Measurements from ENCODE around the gene ANKRD27. TPM values are rescaled to one million over a fixed set of nuclear protein-coding genes. Genes with fewer than 3 reads are reported as not detected.

The ANKRD27 gene
- total RNA-seq, 5 donors from 2014 or later (not counting 1 experiment from before 2014, with no cell fraction given) = 32.1 to 49.7 (median 42.7) TPM

DNA sequence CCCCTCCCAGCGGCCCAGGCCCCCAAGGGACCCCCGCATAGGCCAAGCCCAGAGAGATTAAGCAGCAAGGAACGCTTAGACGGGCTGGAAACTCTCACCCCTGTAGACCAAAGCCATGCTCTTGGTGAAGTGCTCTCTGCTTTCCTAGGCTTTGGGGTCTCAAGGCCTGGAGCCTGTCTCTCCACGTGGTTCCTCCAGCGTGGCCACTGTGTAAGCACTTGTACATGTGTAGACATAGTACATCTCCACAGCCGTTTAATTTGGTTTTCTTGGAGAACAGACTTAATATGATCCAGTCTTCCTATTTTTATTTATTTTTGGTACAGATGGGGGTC, 17.7 kb upstream of the ANKRD27 start:
- H3K36me3 Mint-ChIP-seq = peaks cover 18% of the 10 kb centered on the region
- peak in 3 of 4 experiments; percentile 3 to 8 (median 3) for ATAC-seq (replicated peaks in 1 of 4)
- peak overlapping the region; percentile 86 to 97 (median 88) for H3K4me3 Mint-ChIP-seq
- no peaks in the 10 kb centered on the region for H3K27me3 Mint-ChIP-seq
- Histone ChIP-seq H3K27ac (ENCODE audit: low read length) (peak overlapping the region; percentile 49), H3K9me3 (no peaks in the 10 kb centered on the region), H3K36me3 (ENCODE audit: control insufficient read depth in 2 of 2, extremely low read depth in 1 of 2, insufficient read depth in 1 of 2, low read length in 1 of 2) (peaks cover 0 to 4% of the 10 kb centered on the region in 2 donors), H3K4me3 (ENCODE audit: control insufficient read depth in 1 of 2, extremely low read depth in 1 of 2, low read length in 1 of 2) (peak overlapping the region; percentile 79 to 85), H3K4me1 (ENCODE audit: control insufficient read depth in 1 of 2, extremely low read depth in 1 of 2, insufficient read depth in 2 of 2, low read length in 2 of 2) (peaks cover 12 to 36% of the 10 kb centered on the region in 2 experiments), H3K27me3 (replicated peaks in 1 of 2; ENCODE audit: control insufficient read depth in 2 of 2, extremely low read depth in 1 of 2, insufficient read depth in 2 of 2, low read length in 1 of 2) (no peaks in the 10 kb centered on the region)
- WGBS (ENCODE audit: insufficient coverage) = 11% methylated on average over 4 of the region's 7 CpGs
- peak overlapping the region; percentile 87 to 90 for H3K27ac Mint-ChIP-seq
- CTCF ChIA-PET = interaction anchor here (0.6 kb wide), 2 partner anchors 200 to 387 kb away, joined by 3 to 6 read pairs; no protein-coding TSS in a partner anchor
- POLR2A ChIA-PET = interaction anchor here in 1 of 2 donors (0.6 kb wide), 1 partner anchor 483 kb away, joined by 5 read pairs; no protein-coding TSS in a partner anchor
- H3K4me1 Mint-ChIP-seq = peaks cover 52 to 65% (median 62%) of the 10 kb centered on the region in 3 donors
- DNase-seq = no peak
- no peaks in the 10 kb centered on the region for H3K9me3 Mint-ChIP-seq

GRCh38 chr19:32691952-32692726, 17.2 kb upstream of the ANKRD27 start:
- peak; percentile 64 to 70 (median 66) for ATAC-seq (replicated peaks in 1 of 4)
- H3K9me3 Mint-ChIP-seq = no peaks in the 10 kb centered on the region
- H3K27me3 Mint-ChIP-seq = no peaks in the 10 kb centered on the region
- Histone ChIP-seq H3K4me3 (ENCODE audit: control insufficient read depth in 1 of 2, extremely low read depth in 1 of 2, low read length in 1 of 2) (peak overlapping the region; percentile 79 to 85), H3K36me3 (ENCODE audit: control insufficient read depth in 2 of 2, extremely low read depth in 1 of 2, insufficient read depth in 1 of 2, low read length in 1 of 2) (peaks cover 0 to 1% of the 10 kb centered on the region in 2 donors), H3K4me1 (ENCODE audit: control insufficient read depth in 1 of 2, extremely low read depth in 1 of 2, insufficient read depth in 2 of 2, low read length in 2 of 2) (peaks cover 12 to 36% of the 10 kb centered on the region in 2 experiments), H3K27me3 (replicated peaks in 1 of 2; ENCODE audit: control insufficient read depth in 2 of 2, extremely low read depth in 1 of 2, insufficient read depth in 2 of 2, low read length in 1 of 2) (no peaks in the 10 kb centered on the region), H3K27ac (ENCODE audit: low read length) (peak overlapping the region; percentile 49), H3K9me3 (no peaks in the 10 kb centered on the region)
- DNase-seq = peak in 29 of 35 experiments; percentile 20 to 67 (median 31)
- peak overlapping the region; percentile 86 to 97 (median 88) for H3K4me3 Mint-ChIP-seq
- peak overlapping the region; percentile 87 to 90 for H3K27ac Mint-ChIP-seq
- WGBS (ENCODE audit: insufficient coverage) = under 1% methylated on average over 93 of the region's 93 CpGs
- H3K36me3 Mint-ChIP-seq = peaks cover 13% of the 10 kb centered on the region
- CTCF ChIA-PET = interaction anchor here in 1 of 2 donors (0.5 to 0.6 kb wide), 2 partner anchors 14 to 30 kb away, joined by 3 to 7 read pairs; no protein-coding TSS in a partner anchor
- H3K4me1 Mint-ChIP-seq = peaks cover 48 to 59% (median 57%) of the 10 kb centered on the region in 3 donors
- POLR2A ChIA-PET = no interaction called here

DNA sequence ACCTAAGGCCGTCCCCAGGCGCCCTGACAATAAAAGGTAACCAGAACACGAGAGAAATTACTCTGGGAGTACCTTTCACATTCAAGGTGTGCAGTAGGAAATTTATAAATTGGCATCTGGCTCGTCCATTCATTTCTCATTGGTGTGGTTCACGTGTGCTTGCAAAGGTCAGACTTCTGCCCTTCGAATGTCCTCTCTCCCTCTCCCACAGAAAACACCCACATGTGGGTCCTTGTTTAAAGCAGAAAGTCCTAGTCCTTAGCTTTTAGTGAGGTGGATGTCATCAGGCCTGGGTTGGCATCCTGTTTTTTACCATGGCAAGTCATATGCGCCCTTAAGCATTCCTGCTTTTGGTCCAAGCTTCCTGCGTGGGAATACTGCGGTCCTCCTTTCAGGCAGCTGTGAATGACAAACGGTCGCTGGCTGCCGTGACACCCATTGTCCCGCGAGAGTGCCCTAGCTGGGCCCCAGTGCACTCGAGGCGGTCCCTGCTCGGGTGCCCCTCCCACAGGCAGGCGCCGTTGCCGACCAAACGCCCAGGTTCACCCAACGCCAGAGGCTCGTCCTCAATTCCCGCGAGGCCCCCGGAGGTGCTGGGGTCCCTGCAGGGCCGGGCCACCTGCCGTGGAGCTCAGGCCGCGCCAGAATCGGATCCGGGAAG, 16.4 kb upstream of the ANKRD27 start, which contains the start of gene NUDT19:
TSS of gene NUDT19 (plus strand) at position 531 of the 661 bp plus-strand sequence. CDS start 140 bp downstream, outside the sequence.
- H3K27me3 ChIP-seq (replicated peaks in 1 of 2; ENCODE audit: control insufficient read depth in 2 of 2, extremely low read depth in 1 of 2, insufficient read depth in 2 of 2, low read length in 1 of 2) = no peaks in the 10 kb centered on the region
- POLR2A ChIA-PET = no interaction called here
- Mint-ChIP-seq H3K27ac (peak within 1 kb of the TSS; percentile 87 to 90), H3K27me3 (no peaks in the 10 kb centered on the region), H3K36me3 (peaks cover 16% of the 10 kb centered on the region), H3K9me3 (no peaks in the 10 kb centered on the region), H3K4me3 (peak within 1 kb of the TSS; percentile 86 to 97 (median 88)), H3K4me1 (peaks cover 48 to 52% (median 50%) of the 10 kb centered on the region in 3 donors)
- peak; percentile 36 to 78 (median 59) for DNase-seq
- H3K27ac ChIP-seq (ENCODE audit: low read length) = peak within 1 kb of the TSS; percentile 49
- no peaks in the 10 kb centered on the region for H3K9me3 ChIP-seq
- H3K4me1 ChIP-seq (ENCODE audit: control insufficient read depth in 1 of 2, extremely low read depth in 1 of 2, insufficient read depth in 2 of 2, low read length in 2 of 2) = peaks cover 12 to 36% of the 10 kb centered on the region in 2 experiments
- peak within 1 kb of the TSS; percentile 79 to 85 for H3K4me3 ChIP-seq (ENCODE audit: control insufficient read depth in 1 of 2, extremely low read depth in 1 of 2, low read length in 1 of 2)
- CTCF ChIA-PET = interaction anchor here in 1 of 2 donors (0.5 to 0.6 kb wide), 2 partner anchors 13 to 31 kb away, joined by 3 to 7 read pairs; no protein-coding TSS in a partner anchor
- WGBS (ENCODE audit: insufficient coverage) = 9% methylated on average over 29 of the region's 32 CpGs
- ATAC-seq (replicated peaks in 1 of 4) = peak; percentile 81 to 88 (median 84)
- H3K36me3 ChIP-seq (ENCODE audit: control insufficient read depth in 2 of 2, extremely low read depth in 1 of 2, insufficient read depth in 1 of 2, low read length in 1 of 2) = no peaks in the 10 kb centered on the region

DNA sequence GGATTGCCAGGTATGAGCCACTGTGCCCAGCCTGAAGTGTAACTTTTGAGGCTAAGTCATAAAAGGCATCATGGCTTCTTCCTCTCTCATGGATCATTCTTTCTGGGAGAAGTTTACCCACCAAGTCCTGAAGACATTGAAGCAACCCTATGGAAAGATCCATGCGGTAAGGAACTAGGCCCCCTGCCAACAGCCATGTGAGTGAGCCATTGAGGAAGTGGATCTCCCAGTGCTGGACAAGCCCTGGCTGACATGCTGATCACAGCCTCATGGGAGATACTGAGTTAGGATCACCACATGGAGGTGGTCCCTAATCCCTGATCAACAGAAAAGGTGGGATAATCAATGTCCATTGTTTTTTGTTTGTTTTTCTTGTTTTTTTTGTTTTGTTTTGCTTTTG, 13.3 kb upstream of the ANKRD27 start:
- DNase-seq (no peak), ATAC-seq (replicated peaks in 1 of 4) (no peak)
- no peaks in the 10 kb centered on the region for H3K9me3 ChIP-seq
- Mint-ChIP-seq H3K4me1 (peaks cover 17 to 23% (median 19%) of the 10 kb centered on the region in 3 donors), H3K27ac (no peak overlapping the region), H3K36me3 (peaks cover 8% of the 10 kb centered on the region), H3K9me3 (no peaks in the 10 kb centered on the region), H3K27me3 (no peaks in the 10 kb centered on the region), H3K4me3 (no peak overlapping the region)
- H3K4me1 ChIP-seq (ENCODE audit: control insufficient read depth in 1 of 2, extremely low read depth in 1 of 2, insufficient read depth in 2 of 2, low read length in 2 of 2) = peaks cover 10 to 20% of the 10 kb centered on the region in 2 experiments
- ChIA-PET CTCF (no interaction called here), POLR2A (no interaction called here)
- no peaks in the 10 kb centered on the region for H3K36me3 ChIP-seq (ENCODE audit: control insufficient read depth in 2 of 2, extremely low read depth in 1 of 2, insufficient read depth in 1 of 2, low read length in 1 of 2)
- no peak overlapping the region for H3K4me3 ChIP-seq (ENCODE audit: control insufficient read depth in 1 of 2, extremely low read depth in 1 of 2, low read length in 1 of 2)
- 100% methylated on average over 1 of the region's 1 CpG for WGBS (ENCODE audit: insufficient coverage)
- no peaks in the 10 kb centered on the region for H3K27me3 ChIP-seq (replicated peaks in 1 of 2; ENCODE audit: control insufficient read depth in 2 of 2, extremely low read depth in 1 of 2, insufficient read depth in 2 of 2, low read length in 1 of 2)
- H3K27ac ChIP-seq (ENCODE audit: low read length) = no peak overlapping the region

- Mint-ChIP-seq H3K36me3 (peaks cover 8% of the 10 kb centered on the region), H3K27me3 (no peaks in the 10 kb centered on the region), H3K4me3 (no peak overlapping the region), H3K4me1 (peaks cover 11 to 16% (median 13%) of the 10 kb centered on the region in 3 donors), H3K9me3 (no peaks in the 10 kb centered on the region), H3K27ac (no peak overlapping the region)
- H3K27me3 ChIP-seq (replicated peaks in 1 of 2; ENCODE audit: control insufficient read depth in 2 of 2, extremely low read depth in 1 of 2, insufficient read depth in 2 of 2, low read length in 1 of 2) = no peaks in the 10 kb centered on the region
- DNase-seq (no peak), ATAC-seq (replicated peaks in 1 of 4) (no peak)
- no peak overlapping the region for H3K27ac ChIP-seq (ENCODE audit: low read length)
- H3K4me1 ChIP-seq (ENCODE audit: control insufficient read depth in 1 of 2, extremely low read depth in 1 of 2, insufficient read depth in 2 of 2, low read length in 2 of 2) = peaks cover 5 to 14% of the 10 kb centered on the region in 2 experiments
- no peaks in the 10 kb centered on the region for H3K9me3 ChIP-seq
- H3K36me3 ChIP-seq (ENCODE audit: control insufficient read depth in 2 of 2, extremely low read depth in 1 of 2, insufficient read depth in 1 of 2, low read length in 1 of 2) = no peaks in the 10 kb centered on the region
- CTCF ChIA-PET = no interaction called here
- POLR2A ChIA-PET = no interaction called here
- 100% methylated on average over 2 of the region's 4 CpGs for WGBS (ENCODE audit: insufficient coverage)
- no peak overlapping the region for H3K4me3 ChIP-seq (ENCODE audit: control insufficient read depth in 1 of 2, extremely low read depth in 1 of 2, low read length in 1 of 2)
These were observed 12.7 kb upstream of the ANKRD27 start for GRCh38 chr19:32687681-32688080.

GRCh38 chr19:32686847-32687475, 12.0 kb upstream of the ANKRD27 start:
- no peak for ATAC-seq (replicated peaks in 1 of 4)
- peaks cover 5 to 10% of the 10 kb centered on the region in 2 experiments for H3K4me1 ChIP-seq (ENCODE audit: control insufficient read depth in 1 of 2, extremely low read depth in 1 of 2, insufficient read depth in 2 of 2, low read length in 2 of 2)
- POLR2A ChIA-PET = no interaction called here

More at GRCh38 chr19:32686847-32687475, 12.0 kb upstream of the ANKRD27 start:
- 88% methylated on average over 4 of the region's 6 CpGs for WGBS (ENCODE audit: insufficient coverage)
- Histone ChIP-seq H3K27ac (ENCODE audit: low read length) (no peak overlapping the region), H3K4me3 (ENCODE audit: control insufficient read depth in 1 of 2, extremely low read depth in 1 of 2, low read length in 1 of 2) (no peak overlapping the region), H3K27me3 (replicated peaks in 1 of 2; ENCODE audit: control insufficient read depth in 2 of 2, extremely low read depth in 1 of 2, insufficient read depth in 2 of 2, low read length in 1 of 2) (no peaks in the 10 kb centered on the region), H3K36me3 (ENCODE audit: control insufficient read depth in 2 of 2, extremely low read depth in 1 of 2, insufficient read depth in 1 of 2, low read length in 1 of 2) (no peaks in the 10 kb centered on the region), H3K9me3 (no peaks in the 10 kb centered on the region)
- Mint-ChIP-seq H3K27ac (no peak overlapping the region), H3K4me1 (peaks cover 9 to 16% (median 12%) of the 10 kb centered on the region in 3 donors), H3K9me3 (no peaks in the 10 kb centered on the region), H3K36me3 (peaks cover 8% of the 10 kb centered on the region), H3K27me3 (peaks cover 2 to 3% of the 10 kb centered on the region in 2 donors), H3K4me3 (no peak overlapping the region)
- CTCF ChIA-PET = no interaction called here
- DNase-seq = no peak
